ENCODE measurements around the gene ACTG2.
"Not testable (repeated sequence)": the region's sequence is repeated elsewhere in the genome, so short reads cannot be mapped to it uniquely, and the experiment has no call there.

ACTG2 gene

GRCh38 chr2:73937103-73937885 is 44.5 kb downstream of the ACTG2 start:
- DNase-seq (ENCODE audit: low spot score) = no peak

GRCh38 chr2:73937899-73938298 is 45.1 kb downstream of the ACTG2 start:
- DNase-seq (ENCODE audit: low spot score) = no peak

- no peak for DNase-seq (ENCODE audit: low spot score)
Observed at GRCh38 chr2:73938718-73939352, 46.0 kb downstream of the ACTG2 start.

GRCh38 chr2:73939419-73939818 is 46.6 kb downstream of the ACTG2 start:
- DNase-seq (ENCODE audit: low spot score) = no peak

GRCh38 chr2:73940066-73940465 is 47.3 kb downstream of the ACTG2 start:
- not testable (repeated sequence) for DNase-seq (ENCODE audit: low spot score)

GRCh38 chr2:73942664-73943063 is 49.9 kb downstream of the ACTG2 start:
- no peak for DNase-seq (ENCODE audit: low spot score)

GRCh38 chr2:73944714-73945113 is 51.9 kb downstream of the ACTG2 start:
- no peak for DNase-seq (ENCODE audit: low spot score)

GRCh38 chr2:73946215-73946614 is 53.4 kb downstream of the ACTG2 start:
- DNase-seq (ENCODE audit: low spot score) = no peak

GRCh38 chr2:73946666-73947065 is 53.9 kb downstream of the ACTG2 start:
- DNase-seq (ENCODE audit: low spot score) = no peak

GRCh38 chr2:73947412-73948018 is 54.7 kb downstream of the ACTG2 start:
- no peak for DNase-seq (ENCODE audit: low spot score)

- DNase-seq (ENCODE audit: low spot score) = no peak
Observed at GRCh38 chr2:73949802-73950201, 57.0 kb downstream of the ACTG2 start.

- no peak for DNase-seq (ENCODE audit: low spot score)
Observed at GRCh38 chr2:73952499-73953446, 60.0 kb downstream of the ACTG2 start.

GRCh38 chr2:73956218-73956865 is 63.5 kb downstream of the ACTG2 start:
- DNase-seq (ENCODE audit: low spot score) = no peak

GRCh38 chr2:73961274-73961673 is 68.5 kb downstream of the ACTG2 start:
- DNase-seq (ENCODE audit: low spot score) = no peak

GRCh38 chr2:73961823-73962615 is 69.2 kb downstream of the ACTG2 start:
- no peak for DNase-seq (ENCODE audit: low spot score)

- no peak for DNase-seq (ENCODE audit: low spot score)
Observed at GRCh38 chr2:73962798-73963197, 70.0 kb downstream of the ACTG2 start.

- DNase-seq (ENCODE audit: low spot score) = no peak
Observed at GRCh38 chr2:73963385-73964120, 70.7 kb downstream of the ACTG2 start.

GRCh38 chr2:73964223-73964622 is 71.4 kb downstream of the ACTG2 start:
- DNase-seq (ENCODE audit: low spot score) = no peak

GRCh38 chr2:73965053-73965452 is 72.2 kb downstream of the ACTG2 start:
- DNase-seq (ENCODE audit: low spot score) = no peak

GRCh38 chr2:73968357-73968937 is 75.6 kb downstream of the ACTG2 start:
- no peak for DNase-seq (ENCODE audit: low spot score)

All from HuH-7 (cell line).